ENCODE measurements around the gene RIT1.
A peak's percentile ranks its signal among the peaks of the same experiment; 100 is the strongest.

RIT1 gene, protein sequence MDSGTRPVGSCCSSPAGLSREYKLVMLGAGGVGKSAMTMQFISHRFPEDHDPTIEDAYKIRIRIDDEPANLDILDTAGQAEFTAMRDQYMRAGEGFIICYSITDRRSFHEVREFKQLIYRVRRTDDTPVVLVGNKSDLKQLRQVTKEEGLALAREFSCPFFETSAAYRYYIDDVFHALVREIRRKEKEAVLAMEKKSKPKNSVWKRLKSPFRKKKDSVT

DNA sequence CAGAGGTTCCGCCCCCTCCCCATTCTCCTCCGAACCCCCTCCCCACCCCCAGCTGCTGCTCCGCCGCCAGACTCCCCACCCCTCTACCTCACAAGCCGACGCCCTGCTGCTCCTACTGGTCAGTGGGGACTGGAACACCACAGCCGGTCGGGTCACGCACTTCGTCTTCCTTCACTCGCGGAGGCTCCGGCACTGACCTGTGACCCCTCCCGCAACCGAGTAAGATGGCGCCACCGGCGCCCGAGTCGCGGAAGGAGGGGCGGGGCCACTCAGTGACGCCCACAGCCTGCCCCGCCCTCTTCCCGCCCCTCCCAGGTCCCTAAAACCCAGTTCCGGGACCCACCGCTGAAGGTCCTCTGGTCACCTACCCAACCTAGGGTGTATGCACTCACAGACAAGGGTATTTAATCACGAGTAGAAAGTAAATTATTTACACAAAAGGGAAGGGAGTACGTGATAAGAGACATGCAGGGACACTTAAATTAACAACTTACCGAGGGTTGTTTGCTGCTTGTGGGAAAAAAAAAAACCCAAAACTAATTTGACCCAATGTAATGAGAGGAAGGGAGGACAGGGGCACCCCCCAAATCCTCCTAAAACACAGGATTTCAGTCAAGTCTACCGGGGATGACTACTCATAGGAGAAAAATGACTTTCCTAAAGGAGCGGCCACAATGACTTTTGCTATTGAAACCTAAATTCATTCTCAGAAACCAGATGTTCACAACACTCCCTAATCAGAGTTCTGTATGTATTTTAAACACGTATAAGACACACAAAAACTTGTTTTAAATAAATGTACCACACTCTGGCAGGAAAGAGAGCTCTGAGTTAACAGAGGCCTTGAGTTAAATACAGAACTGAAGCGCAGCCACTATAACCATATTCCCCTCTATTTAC, at the start of gene RIT1:
Gene RIT1, minus strand, starts transcription at position 194 of the 900 bp plus-strand sequence. CDS start 588 bp downstream, outside the sequence.
- DNase-seq (ENCODE audit: low read depth) = peak; percentile 87

DNA sequence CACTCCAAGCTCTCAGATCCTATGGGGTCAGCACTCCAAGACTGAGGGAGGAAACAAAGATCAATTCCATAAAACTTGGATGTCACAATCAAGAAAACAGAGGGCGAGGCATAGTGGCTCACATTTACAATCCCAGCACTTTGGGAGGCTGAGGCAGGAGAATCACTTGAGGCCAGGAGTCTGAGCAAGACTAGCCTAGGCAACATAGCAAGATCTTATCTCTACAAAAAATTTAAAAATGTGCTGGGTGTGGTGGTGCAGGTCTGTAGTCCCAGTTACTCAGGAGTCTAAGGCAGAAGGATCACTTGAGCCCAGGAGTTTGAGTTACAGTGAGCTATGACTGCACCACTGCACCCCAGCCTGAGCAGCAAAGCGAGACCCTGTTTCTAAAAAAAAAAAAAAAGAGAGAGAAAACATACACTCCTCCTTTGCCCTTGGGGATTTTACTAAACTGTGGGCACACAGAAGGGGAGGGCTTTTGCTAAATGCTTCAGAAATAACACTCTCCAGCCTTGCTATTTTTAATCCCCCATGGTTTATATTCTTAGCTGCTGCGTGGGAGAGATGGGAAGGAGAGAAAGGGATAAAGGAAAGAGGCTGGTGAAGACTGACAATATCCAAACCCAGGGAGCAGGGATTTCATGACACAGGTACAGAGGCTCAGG, 49.1 kb upstream of the RIT1 start:
- no peak for DNase-seq (ENCODE audit: low read depth)

DNA sequence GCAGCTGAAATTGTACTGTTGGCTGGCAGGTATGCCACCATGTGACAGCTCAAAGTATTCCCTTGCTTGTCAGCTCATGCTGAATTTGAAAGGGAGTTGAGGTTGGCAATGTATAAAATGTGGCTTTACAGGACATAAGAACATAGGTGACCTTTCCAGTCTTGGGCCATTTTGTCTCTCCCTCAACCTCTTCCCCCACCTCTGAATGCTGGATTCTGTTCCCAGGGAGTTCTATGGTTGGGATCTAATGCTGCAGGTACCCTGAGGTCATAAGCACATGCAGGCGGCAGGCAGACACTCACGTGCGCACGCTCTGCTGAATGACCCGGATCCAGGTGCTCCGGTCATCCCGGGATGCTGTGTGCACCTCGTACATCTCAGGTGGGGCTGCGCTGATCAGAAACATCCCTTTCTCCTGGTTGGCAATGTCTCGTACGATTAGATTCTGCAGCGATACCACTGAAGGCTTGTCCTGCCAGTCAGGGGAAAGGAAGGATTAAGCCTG, 46.3 kb upstream of the RIT1 start:
- DNase-seq (ENCODE audit: low read depth) = no peak

DNA sequence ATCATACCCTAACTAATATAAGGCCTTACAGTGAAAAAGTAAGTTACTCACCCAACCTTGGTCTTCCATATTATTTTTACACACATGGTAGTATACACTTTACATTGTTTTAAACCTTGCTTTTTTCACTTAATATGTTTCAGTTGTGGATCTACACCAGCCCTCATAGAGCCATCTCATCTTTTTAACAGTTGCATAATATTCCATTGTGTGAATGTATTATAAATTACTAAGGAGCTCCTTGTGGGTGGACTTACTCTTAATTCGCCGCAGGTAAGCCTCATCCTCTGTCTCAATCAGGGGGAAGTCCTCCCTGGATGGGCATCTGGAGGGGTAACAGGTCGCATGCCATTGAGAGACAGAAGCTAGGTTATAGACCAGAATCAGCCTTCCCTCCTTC, 43.5 kb upstream of the RIT1 start:
- no peak for DNase-seq (ENCODE audit: low read depth)

DNA sequence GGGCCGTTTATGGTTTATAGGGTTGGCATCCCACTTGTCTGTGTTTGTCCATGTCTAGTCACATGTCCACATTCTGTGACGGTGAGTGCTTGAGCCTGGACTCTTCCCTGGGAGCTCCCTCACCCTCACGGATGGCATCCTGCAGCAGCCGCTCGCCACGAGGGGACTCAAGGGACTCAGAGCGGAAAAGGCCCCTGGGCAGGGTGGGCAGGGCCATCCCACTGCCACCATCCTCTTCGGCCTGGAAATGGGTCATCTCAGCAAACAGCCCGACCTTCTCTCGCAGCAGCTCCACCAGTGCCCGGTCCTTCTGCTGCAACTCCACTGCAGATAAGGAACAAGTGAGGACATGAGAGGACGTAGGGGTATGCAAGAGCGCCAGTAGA, 41.3 kb upstream of the RIT1 start:
- DNase-seq (ENCODE audit: low read depth) = no peak

DNA sequence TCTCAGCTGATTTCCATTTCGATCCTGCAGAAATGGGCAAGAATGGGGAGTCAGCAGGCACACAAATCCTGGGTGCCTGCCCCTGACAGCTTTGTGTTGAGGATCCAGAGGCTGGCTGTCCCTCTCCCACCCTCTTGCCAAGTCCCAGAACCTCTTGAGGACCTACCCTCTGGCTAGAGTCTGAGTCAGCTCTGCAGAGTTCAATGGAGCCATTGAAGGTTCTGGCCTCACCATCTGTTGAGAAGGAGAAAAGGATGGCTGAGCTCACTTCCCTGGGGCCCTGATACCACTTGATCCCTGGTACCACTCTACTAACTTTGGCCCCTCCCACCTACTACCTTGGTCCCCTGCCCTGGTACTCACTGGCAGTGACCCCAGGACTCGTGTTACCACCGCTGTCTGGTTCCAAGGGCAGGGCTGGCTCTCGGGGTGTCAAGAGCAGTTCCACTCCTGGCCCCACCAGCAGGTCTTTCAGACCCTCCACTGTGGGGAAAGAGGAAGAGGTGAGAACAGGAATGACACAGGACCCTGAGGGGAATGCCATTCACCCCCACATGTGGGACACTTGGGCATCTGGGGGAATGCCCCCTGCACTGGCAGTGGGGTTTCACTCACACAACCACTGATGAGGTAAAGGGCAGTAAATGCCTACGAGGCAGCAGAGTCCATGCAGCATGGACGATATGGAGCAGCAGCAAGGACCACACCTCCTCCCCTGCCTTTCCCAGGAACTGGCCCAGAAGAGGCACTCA, 40.8 kb upstream of the RIT1 start:
- DNase-seq (ENCODE audit: low read depth) = no peak

DNA sequence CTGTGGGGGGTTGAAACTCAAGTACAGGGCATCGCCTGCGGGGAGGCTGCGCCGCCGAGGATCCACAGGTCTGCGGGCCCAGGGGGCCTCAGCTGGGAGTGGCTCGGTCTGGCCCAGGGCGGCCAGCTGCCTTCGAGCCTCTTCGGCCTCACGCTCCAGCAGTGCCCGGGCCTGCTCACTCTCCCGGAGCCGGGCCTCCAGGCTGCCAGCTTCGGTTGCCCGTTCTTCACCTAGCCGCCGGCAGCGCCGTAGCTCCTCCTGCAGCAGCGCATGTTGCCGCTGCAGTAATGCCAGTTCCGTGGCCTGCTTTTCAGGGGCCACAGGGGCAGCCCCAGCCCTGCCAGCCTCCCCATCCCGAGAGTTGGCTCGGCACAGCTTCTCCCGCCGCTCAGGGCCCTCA, 39.7 kb upstream of the RIT1 start:
- DNase-seq (ENCODE audit: low read depth) = no peak

DNA sequence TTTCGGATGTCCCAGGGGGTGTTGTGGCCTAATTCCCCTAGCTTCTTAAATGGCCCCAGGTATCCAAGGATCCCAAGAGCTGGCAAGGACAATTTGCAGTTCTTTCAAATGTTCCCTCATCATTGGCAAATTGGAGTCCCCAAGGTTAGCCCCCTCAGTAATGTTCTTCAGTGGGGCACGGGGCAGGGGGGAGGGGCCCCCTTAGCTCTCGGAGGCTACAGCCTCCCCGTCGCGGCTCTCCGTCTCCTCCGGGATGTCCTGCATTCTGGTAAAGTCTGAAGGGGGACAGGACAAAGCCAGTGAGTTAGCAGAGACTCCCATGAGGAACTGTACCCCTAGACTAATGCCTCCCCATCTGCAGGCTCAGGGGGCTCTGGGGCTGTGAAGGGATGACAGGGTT, 36.6 kb upstream of the RIT1 start:
- DNase-seq (ENCODE audit: low read depth) = no peak

DNA sequence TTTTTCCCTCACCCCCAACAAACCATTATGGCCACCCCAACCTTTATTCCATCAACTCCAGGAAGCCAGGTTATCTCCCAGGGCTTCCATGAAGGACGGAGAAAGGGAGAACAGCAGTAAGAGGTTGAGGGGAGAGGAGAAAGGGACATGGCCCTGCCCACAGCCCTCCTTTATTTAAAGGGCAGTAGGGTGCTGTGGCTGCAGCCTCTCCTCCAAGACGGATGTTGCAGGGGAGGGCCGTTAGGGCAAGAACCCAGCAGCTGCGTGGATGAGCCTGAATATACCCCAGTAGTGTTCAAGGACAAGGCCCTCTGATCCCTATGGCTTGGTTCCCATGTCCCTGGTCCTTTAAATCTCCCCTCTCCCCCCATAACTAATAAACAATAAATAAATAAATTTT, 36.1 kb upstream of the RIT1 start:
- DNase-seq (ENCODE audit: low read depth) = no peak

DNA sequence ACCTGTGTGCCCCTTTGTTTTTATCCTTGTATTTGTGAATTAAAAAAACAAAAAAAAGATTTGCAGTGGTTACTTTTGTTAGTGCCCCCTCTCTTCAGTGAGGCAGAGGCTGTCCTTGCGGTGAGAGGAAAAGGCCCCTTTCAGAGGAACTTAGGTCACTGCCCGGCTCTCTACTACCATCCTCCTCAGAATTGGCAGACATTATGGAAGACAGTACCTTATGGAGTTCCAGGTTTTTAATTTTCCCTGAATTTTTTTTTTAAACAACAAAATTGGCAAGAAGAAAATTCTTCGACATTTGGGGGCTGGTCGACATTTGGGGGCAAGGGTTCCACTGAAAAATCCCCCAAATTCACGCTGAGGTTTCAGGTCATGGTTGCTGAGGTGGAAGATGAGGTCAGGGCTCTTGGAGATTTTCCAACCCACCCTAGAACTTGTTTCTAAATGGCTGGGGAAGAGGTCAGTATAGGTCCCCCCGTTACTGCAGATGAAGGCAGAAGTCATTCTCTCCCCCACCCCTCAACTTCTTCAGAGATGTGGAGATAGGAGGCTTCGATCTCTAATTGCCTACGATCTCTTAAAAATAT, 35.6 kb upstream of the RIT1 start:
- no peak for DNase-seq (ENCODE audit: low read depth)

DNA sequence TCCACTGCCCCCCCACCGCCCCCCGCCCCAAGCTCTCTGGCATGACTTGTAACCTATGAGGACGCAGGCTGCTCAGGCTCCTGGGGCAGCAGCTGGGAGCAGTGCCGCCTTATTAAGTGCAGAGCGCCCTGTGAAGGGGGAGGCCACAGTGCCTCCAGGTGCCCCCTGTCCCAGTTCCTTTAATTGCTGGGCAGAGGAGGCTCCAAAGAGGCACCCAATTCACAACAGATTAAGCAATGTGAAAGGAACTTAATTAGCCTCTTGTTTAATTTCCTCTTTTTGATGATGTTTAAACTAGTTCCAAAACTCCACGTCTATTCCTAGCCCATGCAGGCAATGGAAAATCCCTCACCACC, 33.3 kb upstream of the RIT1 start:
- no peak for DNase-seq (ENCODE audit: low read depth)

DNA sequence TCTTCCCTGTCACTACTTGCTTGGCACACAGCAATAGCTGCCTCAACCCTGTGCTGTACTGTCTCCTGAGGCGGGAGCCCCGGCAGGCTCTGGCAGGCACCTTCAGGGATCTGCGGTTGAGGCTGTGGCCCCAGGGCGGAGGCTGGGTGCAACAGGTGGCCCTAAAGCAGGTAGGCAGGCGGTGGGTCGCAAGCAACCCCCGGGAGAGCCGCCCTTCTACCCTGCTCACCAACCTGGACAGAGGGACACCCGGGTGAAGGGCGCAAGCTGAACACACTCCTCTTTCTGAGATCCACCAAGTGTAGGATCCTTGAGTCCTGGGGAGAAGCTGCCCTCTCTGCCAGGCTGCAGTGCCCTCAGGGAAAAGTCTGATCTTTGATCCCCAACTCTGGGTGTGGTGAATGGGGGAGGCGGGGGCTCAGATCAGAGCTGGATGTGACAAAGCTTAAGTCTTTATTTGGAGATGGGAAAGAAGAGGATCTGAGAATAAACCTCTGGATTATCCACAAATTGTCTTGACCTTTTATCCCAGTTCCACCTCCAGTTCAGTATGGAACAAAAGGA, 31.5 kb upstream of the RIT1 start:
- no peak for DNase-seq (ENCODE audit: low read depth)

DNA sequence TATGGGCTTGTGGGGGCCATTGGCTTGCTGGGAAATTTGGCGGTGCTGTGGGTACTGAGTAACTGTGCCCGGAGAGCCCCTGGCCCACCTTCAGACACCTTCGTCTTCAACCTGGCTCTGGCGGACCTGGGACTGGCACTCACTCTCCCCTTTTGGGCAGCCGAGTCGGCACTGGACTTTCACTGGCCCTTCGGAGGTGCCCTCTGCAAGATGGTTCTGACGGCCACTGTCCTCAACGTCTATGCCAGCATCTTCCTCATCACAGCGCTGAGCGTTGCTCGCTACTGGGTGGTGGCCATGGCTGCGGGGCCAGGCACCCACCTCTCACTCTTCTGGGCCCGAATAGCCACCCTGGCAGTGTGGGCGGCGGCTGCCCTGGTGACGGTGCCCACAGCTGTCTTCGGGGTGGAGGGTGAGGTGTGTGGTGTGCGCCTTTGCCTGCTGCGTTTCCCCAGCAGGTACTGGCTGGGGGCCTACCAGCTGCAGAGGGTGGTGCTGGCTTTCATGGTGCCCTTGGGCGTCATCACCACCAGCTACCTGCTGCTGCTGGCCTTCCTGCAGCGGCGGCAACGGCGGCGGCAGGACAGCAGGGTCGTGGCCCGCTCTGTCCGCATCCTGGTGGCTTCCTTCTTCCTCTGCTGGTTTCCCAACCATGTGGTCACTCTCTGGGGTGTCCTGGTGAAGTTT, 30.8 kb upstream of the RIT1 start:
- DNase-seq (ENCODE audit: low read depth) = no peak

DNA sequence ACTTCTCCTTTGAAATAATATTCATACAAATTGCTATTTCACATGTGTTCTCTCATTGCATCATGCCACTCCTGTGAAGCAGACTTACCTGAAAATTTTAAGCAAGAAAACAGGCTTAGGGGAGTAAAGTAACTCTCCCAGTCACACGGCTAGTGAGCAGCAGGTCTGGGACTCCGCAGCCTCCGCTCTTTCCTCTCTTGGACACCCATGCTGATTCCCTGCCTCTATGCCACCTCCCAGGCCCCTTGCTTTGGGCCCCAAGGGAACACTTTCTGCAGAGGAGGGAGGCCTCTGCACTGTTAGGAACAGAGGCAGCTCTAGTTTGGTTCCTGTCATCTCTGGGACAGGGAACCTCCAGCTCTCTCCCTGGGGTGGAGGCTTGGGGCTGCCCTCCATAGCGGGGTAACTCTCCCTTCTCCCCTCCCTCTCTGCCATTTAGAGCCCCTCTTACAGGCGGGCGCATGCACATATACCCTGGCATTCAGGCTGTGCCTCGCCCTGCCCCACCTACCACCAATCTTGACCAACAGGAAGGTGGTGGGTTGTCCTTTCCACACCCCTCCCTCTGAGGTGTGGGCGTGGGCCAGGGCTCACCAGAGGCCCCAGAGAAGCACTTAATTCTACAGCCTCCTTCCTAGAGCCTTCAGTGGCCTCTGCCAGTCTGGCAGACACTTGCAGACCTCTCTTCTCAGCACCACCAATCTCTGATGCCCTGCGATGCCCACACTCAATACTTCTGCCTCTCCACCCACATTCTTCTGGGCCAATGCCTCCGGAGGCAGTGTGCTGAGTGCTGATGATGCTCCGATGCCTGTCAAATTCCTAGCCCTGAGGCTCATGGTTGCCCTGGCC, 30.1 kb upstream of the RIT1 start, which contains the start of gene RXFP4:
Gene RXFP4, plus strand, starts transcription at position 646 of the 852 bp plus-strand sequence. Its CDS starts 72 bp downstream, at position 718.
- DNase-seq (ENCODE audit: low read depth) = peak; percentile 30

DNA sequence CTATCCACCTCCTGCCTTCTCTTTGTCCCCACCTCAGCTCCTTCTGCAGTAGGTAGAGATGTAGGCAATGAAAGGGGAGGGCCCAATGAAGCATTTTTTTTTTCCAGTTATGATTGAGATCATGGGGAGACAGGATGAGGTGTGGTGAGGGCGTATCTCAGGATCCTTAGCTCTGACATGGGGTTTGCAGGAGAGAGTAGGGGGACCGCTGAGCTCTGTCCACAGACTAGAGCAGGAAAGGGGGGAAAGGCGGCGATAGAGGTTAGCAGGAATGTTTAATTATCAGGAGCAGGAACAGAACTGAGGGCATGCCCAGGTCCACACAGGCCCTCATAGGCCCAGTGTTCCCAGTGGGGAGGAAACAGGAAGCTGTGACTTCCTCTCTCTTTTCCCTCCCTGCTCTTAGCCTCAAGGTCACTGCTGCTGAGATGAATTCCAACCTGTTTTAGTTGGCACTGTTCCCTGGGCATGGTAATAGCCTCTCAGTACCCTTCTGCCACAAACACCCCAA, 29.4 kb upstream of the RIT1 start:
- DNase-seq (ENCODE audit: low read depth) = peak; percentile 68

DNA sequence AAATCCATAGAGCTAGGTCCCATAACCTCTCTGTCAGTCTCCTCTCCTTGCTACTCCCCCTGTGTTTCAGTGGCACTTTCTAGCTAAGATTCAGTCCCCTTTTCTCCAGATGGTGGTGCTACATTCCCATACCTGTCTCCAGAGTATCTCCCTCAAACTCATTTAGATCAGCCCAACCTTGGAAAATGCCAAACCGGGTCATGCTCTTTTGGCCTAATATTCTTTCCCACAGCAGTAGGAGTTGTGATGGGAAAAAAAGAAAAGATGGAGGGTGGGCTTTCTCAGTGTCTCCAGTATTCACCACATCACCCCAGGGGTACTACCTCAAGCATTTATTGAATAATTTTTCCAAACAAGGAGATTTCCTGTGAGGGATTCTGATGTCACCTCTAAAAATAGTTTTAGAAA, 27.1 kb upstream of the RIT1 start:
- peak; percentile 83 for DNase-seq (ENCODE audit: low read depth)

DNA sequence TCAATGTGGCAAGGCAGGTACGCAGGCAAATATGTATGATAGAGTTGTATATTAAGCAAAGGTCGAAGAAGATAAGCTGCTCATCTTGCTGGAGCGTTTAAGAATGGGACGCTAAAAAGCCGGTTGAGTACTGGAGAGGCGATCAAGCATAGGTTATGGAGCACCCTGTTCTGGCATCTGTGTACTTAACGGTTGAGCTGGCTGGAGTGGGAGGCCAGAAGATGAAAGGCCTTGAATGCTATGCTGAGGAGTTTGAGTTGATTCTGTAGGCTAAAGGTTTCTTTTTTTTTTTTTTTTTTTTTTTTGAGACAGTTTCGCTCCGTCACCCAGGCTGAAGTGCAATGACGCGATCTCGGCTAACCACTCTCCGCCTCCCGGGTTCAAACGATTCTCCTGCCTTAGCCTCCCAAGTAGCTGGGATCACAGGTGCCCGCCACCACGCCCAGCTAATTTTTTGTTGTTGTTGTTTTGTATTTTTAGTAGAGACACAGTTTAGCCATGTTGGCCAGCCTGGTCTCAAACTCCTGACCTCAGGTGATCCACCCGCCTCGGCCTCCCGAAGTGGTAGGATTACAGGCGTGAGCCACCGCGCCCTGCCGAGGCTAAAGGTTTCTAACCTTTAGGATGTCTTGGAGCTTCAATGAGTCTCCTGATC, 23.9 kb upstream of the RIT1 start:
- no peak for DNase-seq (ENCODE audit: low read depth)

DNA sequence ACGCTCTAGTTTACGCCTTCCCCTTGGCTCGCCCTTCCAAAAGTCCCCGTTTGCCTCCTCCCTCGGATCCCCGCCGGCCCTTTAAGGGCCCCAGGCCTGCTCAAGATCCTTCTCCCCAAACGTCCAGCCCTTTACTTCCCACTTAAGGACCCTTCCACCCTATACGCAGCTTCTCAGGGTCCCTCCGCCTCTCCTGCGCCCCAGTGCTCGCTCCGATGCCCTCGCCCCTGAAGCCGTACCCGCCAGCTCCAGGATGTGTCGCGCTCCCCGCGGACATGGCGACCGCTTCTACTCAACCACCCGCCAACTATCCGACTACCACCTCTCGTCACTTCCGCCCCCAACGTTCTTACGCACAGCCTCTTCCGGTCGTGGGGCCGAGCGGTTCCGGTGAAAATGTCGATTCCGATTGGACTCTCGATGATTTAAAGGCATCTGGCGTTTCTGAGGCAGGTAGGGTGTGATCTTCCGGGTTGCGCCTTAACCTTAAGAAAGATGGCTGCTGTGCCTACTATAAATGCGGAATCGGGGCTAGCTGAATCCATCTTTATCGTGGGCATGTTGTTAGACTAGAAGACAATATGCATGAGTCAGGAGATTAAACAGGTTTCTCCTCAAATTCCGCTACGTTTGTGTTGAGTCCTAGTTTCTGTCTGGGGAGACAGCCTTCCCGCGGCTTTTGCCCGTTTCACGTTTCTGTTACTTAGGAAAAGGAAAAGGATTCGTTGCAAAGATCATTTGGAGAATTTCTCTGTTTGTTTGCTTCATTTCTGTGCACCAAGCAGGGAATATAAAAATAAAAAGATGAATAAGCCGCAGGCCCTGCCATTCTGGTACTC, 23.2 kb upstream of the RIT1 start, which contains the start of gene KHDC4:
Gene KHDC4, minus strand, starts transcription at position 317 of the 839 bp plus-strand sequence. Its CDS starts 40 bp downstream, at position 277.
- peak; percentile 99 for DNase-seq (ENCODE audit: low read depth)

Measured in ELR (cell line).